Erythroblast (primary cell): ENCODE results near the gene BEST3.

Source experiments
- GATA1 ChIP-seq: IDR thresholded peaks from 2 replicates; pipeline ENCODE4 v1.6.1; 2011; ENCODE audit warnings: low read depth, mild to moderate bottlenecking, control low read depth, low read length, moderate library complexity
- POLR2A ChIP-seq: IDR thresholded peaks from 2 replicates; pipeline ENCODE4 v1.6.1; 2011; ENCODE audit warnings: mild to moderate bottlenecking, low read length

GRCh38 chr12:69613351-69613750 lies 85.8 kb downstream of the BEST3 start:
- no peak for TF ChIP-seq POLR2A
- TF ChIP-seq GATA1: no peak
